ENCODE results near the gene TRAPPC5.
"Not testable (repeated sequence)": the region's sequence is repeated elsewhere in the genome, so short reads cannot be mapped to it uniquely, and the experiment has no call there.

The TRAPPC5 gene

GRCh38 chr19:7680606-7681339 is at the start of gene TRAPPC5:
Gene TRAPPC5, plus strand, starts transcription at chr19:7680833. Its CDS starts 1,421 bp downstream, at chr19:7682254.
- in situ Hi-C loops (cut with HindIII; ENCODE audit: low sequenced_read_pairs): no loop called here

DNA sequence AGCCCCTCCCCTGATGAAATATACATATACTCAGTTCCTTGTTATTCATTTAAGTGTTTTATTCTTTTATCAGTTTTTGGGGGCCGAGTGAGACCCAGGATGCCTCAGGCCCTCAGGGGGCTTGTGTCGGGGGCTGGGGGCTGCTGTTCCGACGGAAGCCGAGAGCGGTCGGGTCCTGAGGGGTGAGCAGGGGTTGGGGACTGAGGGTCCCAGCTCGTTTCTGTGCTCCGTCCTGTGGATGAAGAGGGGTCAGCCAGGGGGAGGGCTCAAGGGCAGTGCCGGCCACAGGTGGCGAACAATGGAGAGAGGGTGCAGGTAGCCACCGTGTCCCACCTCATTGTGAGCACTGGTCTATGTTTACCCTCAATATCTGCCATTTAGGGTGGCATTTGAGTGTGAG is 49.1 kb upstream of the TRAPPC5 start:
- in situ Hi-C loops (cut with HindIII; ENCODE audit: low sequenced_read_pairs): loop anchor here (5.0 kb wide), 1 partner anchor 74 kb away; no protein-coding TSS in a partner anchor

DNA sequence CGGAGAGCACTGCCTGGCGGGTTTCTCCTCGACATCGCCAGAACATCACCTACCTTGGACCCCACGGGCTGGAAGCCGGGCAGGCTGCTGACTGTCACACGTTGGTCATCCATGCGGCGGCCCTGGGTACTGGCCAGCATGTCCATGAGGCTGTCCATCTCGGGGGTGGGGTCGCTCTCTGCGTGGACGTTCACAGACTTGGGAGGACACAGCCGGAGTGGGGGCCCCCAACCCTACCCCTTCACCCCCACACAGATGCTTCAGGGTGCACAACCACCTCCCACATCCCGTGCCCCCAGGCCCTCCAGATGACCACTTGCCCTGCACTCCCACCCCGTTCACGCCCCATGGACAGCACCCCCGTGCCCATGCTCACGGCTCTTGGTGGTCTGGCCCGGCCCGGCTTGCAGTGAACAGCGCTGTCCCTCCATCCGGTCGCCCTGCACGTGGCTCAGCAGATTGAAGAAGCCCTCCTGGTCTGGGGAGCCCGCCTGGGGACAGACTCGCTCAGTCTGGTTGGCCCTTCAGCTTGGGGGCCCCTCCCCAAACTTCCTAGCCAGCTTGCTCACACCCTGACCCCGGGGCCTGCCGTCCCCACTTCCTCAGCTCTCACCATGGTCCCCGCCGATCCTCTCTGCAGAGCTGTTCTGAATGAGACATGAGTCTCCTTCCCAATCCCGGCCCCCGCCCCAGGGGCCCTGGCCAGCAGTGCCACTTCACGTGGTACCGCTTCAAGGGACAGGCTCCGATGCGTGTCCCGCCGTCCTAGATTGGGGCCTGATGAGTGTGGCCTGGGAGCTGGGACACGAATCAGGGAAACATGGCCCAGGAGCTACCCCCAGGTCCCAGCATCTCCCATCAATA is 48.1 kb upstream of the TRAPPC5 start:
- in situ Hi-C loops (cut with HindIII; ENCODE audit: low sequenced_read_pairs): loop anchor here (5.0 kb wide), 1 partner anchor 75 kb away; no protein-coding TSS in a partner anchor

DNA sequence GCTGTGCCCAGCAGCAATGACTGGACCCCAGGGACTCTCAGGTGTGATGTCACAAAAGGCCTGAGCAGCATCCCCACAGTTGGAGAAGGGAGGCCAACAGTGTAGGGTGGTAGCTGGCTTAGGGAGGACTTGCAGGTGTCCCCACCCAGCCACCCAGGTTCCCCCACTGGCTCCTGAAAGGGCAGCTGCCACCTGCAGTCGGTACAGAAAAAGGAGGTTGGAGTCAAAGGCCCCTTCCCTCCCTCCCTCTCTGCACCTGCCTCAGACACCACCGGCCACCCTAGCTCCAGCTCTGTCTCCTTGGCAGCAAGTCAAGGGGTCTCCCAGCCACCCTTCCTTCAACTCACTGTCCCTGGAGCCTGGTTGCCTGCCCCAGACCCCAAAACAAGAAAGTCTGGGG is 46.9 kb upstream of the TRAPPC5 start, which contains the start of gene PCP2:
PCP2 (minus strand) TSS at position 22 of the 400 bp plus-strand sequence. CDS start 262 bp downstream, outside the sequence.
- in situ Hi-C loops (cut with HindIII; ENCODE audit: low sequenced_read_pairs): loop anchor here (5.0 kb wide), 1 partner anchor 76 kb away; no protein-coding TSS in a partner anchor

- in situ Hi-C loops (cut with HindIII; ENCODE audit: low sequenced_read_pairs): no loop called here
Observed at GRCh38 chr19:7635670-7636069, 45.0 kb upstream of the TRAPPC5 start.

GRCh38 chr19:7636317-7636690 is 44.3 kb upstream of the TRAPPC5 start:
- in situ Hi-C loops (cut with HindIII; ENCODE audit: low sequenced_read_pairs): no loop called here

DNA sequence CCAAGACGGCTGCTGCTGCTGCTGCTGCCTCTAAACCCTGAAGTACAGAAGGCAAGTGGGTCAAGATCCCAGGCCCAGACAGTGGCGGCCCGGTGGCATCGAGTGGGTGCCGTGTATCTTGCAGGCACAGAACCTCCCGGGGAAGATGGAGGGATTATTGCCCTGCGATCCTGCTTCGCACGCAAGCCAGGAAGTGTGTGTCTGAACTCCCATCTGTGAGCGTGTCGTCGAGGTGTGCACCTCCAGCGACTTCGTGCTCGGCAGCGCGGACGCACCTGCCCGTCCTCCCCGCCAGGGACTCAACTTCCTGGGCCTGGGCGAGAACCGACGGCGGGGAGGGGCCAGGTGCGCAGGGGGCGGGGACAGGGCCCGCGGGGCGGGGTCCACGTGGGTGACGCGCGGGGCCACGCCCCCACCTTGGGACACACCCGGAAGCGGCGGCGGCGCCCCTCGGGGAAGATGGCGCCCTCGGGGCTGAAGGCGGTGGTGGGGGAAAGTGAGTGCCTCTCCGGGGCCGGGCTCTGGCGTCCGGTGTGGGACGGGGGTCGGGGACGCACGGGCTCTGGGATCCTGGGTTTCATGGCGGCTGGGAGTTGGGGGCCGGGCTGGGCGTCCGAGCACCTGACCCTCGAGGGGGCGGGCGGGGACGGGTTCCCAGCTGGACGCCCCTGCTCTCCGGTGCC is 43.8 kb upstream of the TRAPPC5 start, which contains the start of gene STXBP2:
STXBP2 (plus strand) TSS at position 420 of the 683 bp plus-strand sequence; CDS start at position 460, 40 bp downstream.
- in situ Hi-C loops (cut with HindIII; ENCODE audit: low sequenced_read_pairs): no loop called here

DNA sequence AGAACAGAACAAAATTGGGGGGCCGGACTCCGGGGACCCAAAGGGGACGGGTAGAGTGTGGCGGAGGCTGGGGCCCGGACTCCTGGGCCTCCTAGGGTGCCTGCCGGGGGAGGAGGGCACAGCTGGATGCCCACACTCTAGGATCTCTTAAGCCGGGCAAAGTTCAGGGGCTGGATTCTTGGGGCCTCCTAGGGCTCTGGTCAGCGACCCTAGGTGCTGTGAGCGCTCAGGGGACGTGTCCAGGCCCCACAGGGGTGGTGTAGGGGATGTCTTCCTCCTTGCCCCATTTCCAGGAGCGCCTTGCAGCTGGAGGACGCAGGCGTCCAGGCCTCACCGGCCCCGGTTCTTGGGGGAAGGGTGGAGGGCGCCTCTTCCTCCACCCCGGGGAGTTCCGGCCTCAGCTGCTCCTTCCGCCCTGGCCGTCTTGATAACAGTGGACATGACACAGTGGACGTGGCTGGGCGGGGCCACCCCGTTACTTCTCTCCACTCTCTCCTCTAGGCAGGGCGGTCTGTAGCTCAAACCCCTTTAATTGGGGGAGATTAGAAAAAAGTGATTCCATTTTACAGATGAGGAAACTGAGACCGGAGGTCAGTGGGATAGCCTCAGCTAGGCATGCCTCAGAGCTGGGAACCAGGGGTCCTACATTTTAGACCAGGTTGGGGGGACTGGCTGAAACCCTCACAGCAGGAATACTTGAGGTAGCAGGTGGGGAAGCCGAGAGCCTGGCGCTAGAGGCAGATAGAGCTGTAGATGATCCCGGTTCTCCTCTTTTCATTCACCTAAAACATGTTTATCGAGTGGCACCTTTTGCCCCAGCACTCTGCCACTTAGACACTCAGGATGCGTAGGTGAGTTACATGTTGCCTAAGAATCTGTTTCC is 43.0 kb upstream of the TRAPPC5 start:
- in situ Hi-C loops (cut with HindIII; ENCODE audit: low sequenced_read_pairs): no loop called here

DNA sequence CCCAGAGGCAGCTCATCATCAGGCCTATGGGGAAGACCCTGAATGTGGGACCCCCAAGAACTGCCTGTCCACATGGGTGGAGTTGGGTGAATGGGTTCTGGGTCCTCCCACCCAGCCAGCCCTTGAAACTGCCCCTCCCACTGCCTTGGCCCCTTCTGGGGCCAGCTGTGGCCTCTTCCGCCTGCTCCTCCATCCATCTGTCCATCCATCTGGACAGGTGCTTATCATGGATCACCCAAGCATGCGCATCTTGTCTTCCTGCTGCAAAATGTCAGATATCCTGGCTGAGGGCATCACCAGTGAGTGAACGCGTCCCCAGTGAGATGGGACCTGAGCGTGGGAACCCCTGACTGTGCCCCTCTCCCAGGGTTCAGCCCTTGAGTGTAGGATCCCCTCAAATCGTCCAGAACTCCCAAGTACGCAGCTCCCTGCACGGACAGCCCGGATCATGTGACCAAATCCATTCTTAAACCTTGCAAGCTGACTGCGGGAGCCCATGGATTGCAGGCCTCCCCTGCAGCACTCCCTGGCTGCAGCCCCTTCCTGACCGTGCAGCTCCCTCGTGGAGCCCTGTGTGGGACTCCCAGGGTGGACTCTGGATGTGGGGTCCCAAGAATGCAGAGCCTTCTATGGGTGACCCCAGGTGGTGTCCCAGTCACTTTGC is 41.7 kb upstream of the TRAPPC5 start:
- in situ Hi-C loops (cut with HindIII; ENCODE audit: low sequenced_read_pairs): no loop called here

- in situ Hi-C loops (cut with HindIII; ENCODE audit: low sequenced_read_pairs): no loop called here
Observed at GRCh38 chr19:7639863-7640348, 40.7 kb upstream of the TRAPPC5 start.

DNA sequence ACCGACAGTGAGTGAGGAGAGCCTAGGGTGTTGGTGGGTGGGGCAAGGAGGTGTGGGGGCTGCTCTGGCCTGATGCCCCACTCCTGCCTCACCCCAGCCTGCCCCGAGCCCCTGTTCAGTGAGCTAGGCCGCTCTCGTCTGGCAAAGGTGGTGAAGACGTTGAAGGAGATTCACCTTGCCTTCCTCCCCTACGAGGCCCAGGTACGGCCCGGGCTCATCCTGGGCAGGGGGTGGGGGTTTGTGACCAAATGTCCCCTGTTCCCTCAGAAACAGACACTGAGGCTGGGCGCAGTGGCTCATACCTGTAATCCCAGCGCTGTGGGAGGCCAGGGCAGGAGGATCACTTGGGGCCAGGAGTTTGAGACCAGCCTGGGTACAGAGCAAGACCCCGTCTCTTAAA is 39.8 kb upstream of the TRAPPC5 start:
- in situ Hi-C loops (cut with HindIII; ENCODE audit: low sequenced_read_pairs): no loop called here

DNA sequence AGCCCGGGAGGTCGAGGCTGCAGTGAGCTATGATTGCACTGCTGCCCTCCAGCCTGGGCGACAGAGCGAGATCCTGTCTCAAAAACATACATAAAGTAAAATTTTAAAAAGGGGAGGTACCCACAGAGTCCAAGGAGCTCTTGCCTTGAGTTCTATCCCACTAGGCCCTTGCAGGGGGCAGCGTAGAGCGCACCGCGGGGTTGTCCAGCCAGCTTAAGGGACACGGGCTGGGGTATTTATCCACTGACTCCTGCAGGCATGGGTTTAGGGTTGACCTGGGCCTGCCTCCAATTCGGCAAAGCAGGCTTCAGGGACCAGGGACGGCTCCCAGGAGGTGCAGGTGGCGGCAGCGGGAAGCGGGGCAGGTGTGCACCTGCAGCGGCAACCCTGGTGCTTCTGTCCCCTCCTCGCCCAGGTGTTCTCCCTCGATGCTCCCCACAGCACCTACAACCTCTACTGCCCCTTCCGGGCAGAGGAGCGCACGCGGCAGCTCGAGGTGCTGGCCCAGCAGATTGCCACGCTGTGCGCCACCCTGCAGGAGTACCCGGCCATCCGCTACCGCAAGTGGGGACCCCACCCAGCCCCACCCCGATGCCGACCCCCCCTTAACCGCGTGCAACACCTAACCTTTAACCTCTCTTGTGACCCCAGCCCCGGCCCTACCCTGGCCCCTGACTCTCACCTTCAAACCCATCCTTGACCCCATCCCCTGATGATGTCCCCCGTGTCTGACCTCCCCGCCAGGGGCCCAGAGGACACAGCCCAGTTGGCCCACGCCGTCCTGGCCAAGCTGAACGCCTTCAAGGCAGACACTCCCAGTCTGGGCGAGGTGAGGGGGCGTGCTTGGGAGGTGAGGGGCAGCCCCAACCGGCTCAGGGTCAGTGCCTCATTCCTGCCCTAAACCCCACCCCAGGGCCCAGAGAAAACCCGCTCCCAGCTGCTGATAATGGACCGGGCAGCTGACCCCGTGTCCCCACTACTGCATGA is 39.0 kb upstream of the TRAPPC5 start:
- in situ Hi-C loops (cut with HindIII; ENCODE audit: low sequenced_read_pairs): no loop called here

DNA sequence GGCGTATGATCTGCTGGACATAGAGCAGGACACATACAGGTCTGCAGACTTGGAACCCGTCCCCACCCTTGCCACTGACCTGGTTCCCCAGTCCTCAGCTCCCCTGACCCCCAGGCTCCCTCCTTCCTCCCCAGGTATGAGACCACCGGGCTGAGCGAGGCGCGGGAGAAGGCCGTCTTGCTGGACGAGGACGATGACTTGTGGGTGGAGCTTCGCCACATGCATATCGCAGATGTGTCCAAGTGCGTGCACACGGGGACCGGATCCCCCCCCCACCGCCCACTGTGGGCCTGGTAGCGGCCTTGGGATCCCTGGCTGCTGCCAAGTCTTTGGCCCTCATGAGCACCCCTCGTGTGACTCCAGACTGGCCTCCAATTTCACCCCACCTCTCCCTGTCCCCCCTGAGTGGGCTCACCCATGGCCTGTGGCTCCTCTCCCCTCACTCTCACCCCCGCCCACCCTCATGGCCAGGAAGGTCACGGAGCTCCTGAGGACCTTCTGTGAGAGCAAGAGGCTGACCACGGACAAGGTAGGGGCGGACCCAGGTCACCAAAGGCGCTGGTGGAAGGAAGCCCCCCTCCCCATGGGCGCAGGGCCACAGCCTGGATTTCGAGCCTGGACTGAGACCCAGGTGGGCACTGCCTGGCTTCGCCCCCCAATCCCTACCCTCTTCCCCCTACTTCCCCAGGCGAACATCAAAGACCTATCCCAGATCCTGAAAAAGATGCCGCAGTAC is 38.2 kb upstream of the TRAPPC5 start:
- in situ Hi-C loops (cut with HindIII; ENCODE audit: low sequenced_read_pairs): no loop called here

DNA sequence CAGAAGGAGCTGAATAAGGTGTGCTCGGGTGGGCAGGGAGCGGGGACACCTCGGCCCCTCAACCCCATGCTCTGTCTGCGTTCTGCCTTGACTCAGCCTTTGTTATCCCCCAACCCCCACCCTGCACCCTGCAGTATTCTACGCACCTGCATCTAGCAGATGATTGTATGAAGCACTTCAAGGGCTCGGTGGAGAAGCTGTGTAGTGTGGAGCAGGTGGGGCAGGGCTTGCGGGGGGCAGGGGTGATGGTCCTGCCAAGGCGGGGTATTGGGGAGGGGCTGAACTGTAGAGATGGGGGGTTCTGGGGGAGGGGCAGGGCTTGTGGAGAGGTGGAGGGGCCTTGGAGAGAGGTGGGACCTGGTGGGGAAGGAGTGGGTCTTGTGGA is 37.6 kb upstream of the TRAPPC5 start:
- in situ Hi-C loops (cut with HindIII; ENCODE audit: low sequenced_read_pairs): no loop called here

DNA sequence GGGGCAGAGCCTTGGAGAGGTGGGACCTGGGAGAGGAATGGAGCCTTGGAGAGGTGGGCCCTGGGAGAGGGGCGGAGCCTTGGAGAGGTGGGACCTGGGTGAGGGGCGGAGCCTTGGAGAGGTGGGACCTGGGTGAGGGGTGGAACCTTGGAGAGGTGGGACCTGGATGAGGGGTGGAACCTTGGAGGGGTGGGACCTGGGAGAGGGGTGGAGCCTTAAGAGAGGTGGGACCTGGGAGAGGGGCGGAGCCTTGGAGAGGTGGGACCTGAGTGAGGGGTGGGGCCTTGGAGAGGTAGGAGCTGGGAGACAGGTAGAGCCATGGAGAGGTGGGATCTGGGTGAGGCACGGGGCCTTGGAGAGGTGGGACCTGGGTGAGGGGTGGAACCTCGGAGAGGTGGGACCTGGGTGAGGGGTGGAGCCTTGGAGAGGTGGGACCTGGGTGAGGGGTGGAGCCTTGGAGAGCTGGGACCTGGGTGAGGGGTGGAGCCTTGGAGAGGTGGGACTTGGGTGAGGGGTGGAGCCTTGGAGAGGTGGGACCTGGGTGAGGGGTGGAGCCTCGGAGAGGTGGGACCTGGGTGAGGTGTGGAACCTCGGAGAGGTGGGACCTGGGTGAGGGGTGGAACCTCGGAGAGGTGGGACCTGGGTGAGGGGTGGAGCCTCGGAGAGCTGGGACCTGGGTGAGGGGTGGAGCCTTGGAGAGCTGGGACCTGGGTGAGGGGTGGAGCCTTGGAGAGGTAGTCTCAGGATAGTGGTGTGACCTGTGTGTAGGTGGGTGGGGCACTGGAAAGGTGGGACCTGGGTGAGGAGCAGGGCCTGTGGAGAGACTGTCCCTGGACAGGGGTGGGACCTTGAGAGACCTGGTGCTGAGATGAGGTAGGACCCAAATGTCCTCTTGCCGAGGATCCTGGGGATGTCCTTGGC is 36.7 kb upstream of the TRAPPC5 start:
- in situ Hi-C loops (cut with HindIII; ENCODE audit: low sequenced_read_pairs): not testable (repeated sequence)

DNA sequence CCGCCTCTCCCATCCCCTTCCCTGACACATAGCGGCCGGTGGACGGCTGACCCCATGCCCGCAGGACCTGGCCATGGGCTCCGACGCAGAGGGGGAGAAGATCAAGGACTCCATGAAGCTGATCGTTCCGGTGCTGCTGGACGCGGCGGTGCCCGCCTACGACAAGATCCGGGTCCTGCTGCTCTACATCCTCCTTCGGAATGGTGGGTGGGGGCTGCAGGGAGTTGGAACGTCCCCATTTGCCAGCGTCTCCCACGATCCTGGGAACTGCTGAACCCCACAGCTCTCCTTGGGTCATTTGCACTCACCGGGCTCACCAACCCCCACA is 36.1 kb upstream of the TRAPPC5 start:
- in situ Hi-C loops (cut with HindIII; ENCODE audit: low sequenced_read_pairs): no loop called here

GRCh38 chr19:7645163-7645562 is 35.5 kb upstream of the TRAPPC5 start:
- in situ Hi-C loops (cut with HindIII; ENCODE audit: low sequenced_read_pairs): no loop called here
